Stimulated activated CD8-positive, alpha-beta memory T cell treated with anti-CD3 and anti-CD28 coated beads, Interleukin-4, amount 100 ng/mL, for 24 hours (primary cell): Measurements from ENCODE around the gene ATG13.
A peak's percentile ranks its signal among the peaks of the same experiment; 100 is the strongest.
"Not testable (repeated sequence)": the region's sequence is repeated elsewhere in the genome, so short reads cannot be mapped to it uniquely, and the experiment has no call there.

ENCODE experiments used
- DNase-seq: peaks from one replicate; pipeline ENCODE4 v3.0.0-alpha.2; 2020; ENCODE audit warnings: low read depth

The ATG13 gene

DNA sequence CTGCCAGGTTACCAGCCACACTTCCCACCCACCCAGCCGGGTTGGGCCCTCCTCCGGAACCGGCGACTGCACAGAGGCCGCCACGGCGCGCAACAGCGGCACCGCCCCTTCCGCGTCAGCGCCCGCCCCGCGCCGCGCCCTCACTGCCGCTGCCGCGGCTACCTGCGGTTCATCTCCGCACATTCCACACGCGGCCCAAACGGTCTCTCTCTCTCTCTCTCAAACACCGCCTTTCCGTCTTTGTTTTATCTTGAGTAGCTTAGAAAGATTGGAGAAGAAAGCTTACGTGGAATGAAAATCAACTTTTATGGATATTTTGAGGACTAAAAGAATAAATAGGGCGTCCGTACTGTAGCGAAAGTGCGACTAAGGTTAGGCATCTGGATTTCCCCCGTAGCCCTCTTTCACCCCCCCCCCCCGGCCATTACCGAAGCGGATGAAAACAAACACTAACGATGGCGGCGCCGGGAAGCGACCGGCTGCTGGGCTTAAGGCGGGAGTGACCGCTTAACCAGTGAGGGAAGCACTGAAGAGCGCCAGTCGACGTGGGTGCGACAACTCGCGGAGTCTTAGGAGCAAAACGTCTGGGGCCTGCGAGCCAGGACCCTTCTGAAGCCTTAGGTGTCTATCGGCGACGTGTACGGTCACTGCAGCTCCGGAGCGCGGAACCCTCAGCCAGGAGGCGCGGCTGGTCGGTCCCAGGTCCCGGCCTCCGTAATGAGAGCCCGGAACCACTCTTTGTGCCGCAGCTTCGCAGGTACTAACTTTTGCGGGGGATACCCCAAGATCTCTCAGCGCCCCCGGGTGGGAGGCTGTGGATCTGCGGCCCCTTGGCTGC lies at the start of gene ATG13, which contains the start of gene HARBI1:
Gene ATG13, plus strand, starts transcription at position 420 of the 838 bp plus-strand sequence. CDS start 26,739 bp downstream, outside the sequence.
Gene HARBI1, minus strand, starts transcription at position 94 of the 838 bp plus-strand sequence. CDS start 990 bp downstream, outside the sequence.
- peak; percentile 92 for DNase-seq

DNA sequence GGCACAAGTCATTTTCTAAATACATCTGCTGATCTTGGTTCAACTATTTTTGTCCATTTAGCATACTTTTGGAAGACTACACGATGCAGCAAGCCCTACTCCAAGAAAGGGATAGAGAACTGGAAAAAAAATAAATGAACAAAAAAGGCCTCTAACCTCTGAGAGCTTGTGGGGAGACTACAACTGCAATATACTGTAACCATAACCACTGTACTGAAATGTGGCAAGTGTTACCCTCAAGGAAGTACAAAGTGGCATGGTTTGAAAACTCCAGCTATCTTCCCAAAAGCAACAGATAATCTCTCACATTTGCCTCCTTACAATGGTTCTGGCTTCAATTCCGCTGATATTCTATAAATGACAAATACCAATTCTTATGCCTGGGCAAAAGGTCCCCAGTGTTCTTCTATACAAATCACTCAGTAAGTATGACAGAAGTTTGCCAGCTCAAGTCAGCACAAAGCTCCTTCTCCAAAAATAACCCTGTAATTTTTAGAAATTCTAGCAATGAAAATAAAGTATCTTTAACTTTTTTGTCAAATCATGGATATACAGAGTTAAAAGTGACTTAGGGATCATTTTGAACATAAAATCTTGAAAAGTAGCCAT lies 46.5 kb upstream of the ATG13 start:
- no peak for DNase-seq

DNA sequence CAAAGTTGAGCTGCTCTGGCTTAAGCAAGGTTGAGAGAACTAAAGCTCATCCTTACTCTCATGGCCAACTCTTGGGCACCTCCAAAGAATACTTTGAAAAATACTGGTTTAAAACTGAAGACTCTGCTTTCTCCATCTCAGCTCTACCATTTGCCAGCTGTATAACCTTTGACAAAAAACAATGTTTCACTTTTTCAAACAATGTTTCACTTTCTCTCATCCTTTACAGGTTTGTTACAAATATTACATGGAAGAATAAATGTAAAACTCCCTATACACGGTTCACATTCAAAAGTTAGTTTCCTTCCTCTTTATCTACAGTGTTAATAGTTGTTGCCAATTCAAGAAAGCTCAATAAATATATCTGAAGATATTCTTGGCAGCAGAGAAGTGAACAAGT lies 42.7 kb upstream of the ATG13 start:
- no peak for DNase-seq

DNA sequence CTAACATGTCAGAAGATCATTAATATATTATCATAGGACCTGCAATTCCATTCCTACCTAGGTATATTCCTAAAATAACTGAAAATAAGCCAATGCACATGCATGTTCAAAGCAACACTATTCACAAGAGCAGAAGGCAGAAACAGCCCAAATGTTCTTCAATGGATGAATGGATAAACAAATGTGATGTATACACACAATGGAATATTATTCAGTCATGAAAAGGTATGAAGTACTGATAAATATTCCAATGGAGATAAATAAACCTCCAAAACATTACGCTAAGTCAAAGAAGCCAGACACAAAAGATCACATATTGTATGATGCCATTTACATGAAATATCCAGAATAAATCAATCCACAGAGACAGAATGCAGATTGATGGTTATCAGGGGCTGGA lies 40.3 kb upstream of the ATG13 start:
- no peak for DNase-seq

DNA sequence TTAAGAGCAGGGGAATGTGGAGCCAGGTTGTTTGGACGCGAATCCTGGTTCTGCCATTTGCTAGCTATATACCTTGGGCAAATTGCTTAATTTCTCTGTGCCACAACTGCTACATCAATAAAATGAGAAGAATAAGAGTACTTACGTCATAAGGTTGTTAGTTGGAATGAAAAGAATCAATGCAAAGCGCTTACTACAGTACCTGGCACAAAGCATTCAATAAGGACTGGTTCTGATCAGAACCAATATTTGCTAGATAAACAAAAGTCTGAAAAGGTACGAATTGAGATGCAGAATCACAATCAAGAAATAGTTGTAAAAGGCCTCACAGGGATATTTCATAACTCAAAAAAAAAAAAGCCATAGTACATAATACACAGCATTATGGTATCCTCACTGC lies 34.8 kb upstream of the ATG13 start:
- DNase-seq = no peak

DNA sequence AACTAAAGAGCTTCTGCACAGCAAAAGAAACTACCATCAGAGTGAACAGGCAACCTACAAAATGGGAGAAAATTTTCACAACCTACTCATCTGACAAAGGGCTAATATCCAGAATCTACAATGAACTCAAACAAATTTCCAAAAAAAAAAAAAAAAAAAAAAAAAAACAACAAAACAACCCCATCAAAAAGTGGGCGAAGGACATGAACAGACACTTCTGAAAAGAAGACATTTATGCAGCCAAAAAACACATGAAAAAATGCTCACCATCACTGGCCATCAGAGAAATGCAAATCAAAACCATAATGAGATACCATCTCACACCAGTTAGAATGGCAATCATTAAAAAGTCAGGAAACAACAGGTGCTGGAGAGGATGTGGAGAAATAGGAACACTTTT lies 33.8 kb upstream of the ATG13 start:
- not testable (repeated sequence) for DNase-seq

DNA sequence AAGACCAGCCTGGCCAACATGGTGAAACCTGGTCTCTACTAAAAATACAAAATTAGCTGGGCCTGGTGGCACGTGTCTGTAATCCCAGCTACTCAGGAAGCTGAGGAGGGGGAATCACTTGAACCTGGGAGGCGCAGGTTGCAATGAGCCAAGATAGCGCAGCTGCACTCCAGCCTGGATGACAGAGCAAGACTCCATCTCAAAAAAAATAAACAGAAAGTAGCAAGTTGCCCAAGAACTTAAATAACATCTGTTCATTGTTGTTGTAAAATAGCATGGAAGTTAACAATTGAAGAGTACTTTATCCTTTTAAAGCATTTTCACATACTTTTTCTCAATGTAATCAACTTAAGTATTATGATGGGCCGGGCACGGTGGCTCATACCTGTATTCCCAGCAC lies 29.2 kb upstream of the ATG13 start:
- no peak for DNase-seq

DNA sequence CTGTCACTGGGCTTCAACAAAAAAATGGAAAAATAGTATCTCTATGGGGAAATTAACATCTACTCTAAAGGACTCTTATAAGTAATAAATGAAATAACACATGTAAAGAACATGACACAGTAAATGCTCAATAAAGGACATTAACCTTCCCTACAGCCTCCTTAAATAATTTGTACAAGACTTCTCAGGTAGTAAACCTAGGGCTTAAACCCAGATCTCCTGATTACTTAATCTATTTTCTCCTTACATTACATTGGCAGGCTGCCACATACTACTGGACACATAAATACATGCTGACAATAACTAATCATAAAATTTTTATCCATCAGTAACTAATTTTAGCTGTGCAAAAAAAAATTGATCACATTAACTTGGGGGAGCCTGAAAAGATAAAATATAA lies 28.4 kb upstream of the ATG13 start:
- no peak for DNase-seq

DNA sequence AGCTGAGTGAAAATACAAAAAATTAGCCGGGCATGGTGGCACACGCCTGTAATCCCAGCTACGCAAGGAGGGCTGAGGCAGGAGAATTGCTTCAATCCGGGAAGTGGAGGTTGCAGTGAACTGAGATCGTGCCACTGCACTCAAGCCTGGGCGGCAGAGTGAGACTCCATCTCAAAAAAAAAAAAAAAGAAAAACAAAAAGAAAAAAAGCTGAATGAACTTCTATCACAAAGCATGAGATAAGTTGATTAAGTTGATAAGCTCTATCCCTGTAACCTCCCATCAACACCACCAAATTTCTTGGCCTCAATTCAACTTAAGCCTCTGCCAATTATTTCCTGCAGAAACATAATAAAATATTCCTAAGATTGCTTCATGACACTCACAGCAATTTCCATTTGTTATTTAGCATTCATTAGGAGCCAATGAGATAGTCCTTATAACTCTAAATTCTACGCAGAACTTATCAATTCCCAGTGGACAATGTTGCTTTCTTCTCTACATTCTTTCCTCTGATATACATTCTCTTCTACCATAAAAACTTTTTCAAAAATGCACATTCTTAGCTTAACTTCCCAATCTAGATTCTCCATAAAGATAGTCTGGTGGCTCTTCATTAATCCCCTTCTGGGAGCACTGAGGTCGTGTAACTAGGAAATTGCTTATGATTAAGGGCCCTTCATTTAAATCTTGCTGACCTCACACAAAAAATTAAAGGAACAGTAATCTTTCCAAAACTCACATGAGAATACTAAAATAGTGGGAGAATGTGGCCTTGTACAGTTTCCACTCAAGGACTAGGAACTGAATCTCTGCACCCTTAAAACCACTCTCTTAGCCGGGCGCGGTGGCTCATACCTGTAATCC lies 26.4 kb upstream of the ATG13 start:
- no peak for DNase-seq

DNA sequence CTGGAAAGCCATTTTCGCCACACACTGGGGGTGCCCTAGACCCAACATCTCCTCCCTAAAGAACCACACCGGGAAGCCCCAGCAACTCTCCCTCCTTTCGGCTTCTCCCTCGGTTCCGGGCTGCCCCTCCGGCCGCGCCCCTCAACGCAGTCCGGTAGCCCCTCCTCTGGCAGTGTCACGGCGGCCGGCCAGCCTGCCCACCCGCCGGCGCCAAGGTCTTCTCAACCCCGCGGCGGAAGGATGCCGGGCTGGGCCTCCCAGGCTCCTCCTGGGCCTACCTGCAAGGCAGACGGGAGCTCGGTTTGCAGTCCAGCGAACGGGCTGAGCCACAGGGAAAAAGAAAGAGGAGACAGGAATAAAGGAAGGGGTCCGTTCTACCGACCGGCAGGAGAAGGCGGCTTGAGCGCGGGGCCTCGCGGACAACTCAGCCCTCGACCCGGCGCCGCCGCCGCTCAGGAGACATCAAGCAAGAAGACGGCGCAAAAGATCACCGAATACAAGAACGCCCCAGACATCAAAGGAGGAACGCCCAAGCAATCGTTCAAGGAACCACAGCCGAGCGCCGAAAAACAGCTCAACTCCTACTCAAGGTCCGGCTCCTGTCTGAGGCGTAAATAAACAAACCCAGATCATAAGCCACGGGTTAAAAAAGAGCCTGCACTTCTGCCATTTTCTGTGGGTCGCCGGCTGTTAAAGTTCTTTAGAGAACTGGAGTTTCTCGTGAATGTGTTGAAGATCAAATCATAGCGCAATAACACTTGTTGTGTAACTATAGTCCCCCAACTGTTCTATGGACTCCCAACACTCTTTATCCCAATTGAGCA lies 23.6 kb upstream of the ATG13 start, which contains the start of gene AMBRA1:
Gene AMBRA1, minus strand, starts transcription at position 474 of the 824 bp plus-strand sequence. CDS start 45,643 bp downstream, outside the sequence.
- DNase-seq = peak; percentile 74

DNA sequence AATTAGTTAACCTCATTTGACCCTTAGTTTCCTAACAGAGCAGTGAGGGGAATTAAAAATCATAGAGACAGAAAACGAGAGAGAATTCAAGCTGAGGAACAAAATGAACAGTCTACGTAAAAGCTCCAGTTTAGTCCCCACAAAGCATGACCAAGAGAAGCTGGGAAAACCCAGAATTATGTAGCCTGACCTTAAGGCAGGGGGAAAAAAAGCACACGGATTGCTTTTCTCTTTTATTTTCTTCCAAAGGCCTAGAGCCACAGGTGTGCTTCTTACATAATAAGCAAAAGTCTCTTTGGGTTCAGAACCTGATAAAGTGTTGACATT lies 23.0 kb upstream of the ATG13 start:
- DNase-seq = no peak

DNA sequence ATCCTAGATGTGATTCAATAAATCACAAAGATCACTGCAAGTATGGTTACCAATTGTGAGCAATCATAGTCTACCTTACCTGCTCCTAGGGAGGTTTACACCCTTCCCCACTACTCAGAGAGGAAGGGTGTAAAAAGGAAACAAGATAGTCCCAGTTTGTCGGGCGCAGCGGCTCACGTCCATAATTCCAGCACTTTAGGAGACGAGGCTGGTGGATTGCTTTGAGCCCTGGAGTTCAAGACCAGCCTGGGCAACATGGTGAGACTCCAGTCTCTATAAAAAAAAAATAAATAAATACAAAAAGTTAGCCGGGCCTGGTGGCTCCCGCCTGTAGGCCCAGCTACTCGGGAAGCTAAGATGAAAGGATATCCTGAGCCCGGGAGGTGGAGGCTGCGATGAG lies 22.6 kb upstream of the ATG13 start:
- no peak for DNase-seq

DNA sequence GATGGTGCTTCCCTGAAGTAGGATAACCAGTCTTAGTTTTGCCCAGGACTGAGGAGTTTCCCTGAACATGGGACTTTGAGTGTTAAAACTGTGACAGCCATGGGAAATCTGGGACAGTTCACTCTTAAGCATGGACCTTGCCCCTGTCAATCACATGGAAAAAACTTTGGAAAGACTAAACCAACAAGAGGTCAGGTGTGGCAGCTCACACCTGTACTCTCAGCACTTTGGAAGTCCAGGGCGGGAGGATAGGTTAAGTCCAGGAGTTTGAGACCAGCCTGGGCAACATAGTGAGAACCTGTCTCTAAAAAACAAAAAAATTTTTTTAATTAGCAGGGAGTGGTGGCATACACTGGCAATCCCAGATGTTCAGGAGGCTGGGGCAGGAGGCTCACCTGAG lies 20.2 kb upstream of the ATG13 start:
- DNase-seq = no peak

DNA sequence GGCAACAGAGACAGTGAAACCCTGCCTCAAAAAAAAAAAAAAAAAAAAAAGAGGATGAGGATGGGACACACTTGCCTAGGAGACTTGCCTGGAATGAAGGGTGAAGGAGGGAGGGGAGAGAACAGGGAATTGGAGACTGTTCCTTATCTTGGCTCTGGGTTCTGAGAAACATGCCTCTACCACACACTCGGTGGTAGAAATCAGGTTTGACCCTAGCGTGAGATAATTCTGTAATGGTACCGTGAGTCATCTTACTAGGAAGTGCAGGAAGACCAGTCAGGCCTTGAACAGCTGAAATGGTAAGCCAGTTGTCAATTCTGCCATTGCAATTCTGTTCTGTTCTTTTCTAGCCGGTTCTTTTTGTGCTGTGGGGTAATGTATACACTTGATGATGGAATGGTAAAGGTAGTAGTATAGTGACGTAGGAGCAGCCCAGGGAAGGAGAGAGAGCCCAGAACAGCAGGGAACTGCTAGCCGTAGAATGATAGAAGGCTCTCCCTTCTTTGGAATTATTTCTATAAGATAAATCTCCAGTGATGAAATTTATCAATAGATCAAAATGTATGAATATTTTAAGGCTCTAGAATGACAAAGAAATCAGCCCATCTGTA lies 19.6 kb upstream of the ATG13 start:
- no peak for DNase-seq

DNA sequence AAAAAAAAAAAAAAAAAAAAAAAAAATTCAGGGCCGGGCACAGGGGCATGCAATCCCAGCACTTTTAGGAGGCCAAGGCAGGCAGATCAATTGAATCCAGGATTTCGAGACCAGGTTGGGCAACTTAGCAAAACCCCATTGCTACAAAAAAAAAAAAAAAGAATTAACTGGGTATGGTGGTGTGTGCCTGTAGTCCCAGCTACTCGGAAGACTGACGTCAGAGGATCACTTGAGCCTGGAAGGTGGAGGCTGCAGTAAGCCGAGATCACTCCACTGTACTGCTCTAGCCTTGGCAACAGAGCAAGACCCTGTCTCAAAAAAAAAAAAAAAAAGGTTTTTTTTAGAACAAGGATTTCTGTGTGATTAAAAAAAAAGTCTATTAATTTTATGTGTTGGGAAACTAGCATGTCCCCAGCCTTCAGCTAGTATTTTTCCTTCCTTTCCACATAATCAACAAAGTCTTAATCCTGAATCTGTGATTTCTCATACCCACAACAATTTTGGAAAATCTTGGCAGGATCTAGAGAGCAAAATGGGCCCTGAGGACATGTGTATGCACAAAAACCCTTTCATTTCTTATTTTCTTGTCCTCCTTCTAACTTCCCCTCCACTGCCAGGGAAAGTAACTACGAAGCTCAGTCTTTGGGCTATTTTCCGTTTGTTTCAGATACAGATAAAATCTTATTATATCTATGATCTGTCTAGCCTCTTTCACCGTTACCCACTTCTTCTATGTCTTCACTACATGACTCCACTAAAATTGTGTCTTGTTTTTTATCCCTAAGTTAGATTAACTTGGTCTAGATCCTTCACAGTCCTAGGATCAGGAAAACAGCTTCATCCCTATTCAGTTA lies 17.8 kb upstream of the ATG13 start:
- no peak for DNase-seq

DNA sequence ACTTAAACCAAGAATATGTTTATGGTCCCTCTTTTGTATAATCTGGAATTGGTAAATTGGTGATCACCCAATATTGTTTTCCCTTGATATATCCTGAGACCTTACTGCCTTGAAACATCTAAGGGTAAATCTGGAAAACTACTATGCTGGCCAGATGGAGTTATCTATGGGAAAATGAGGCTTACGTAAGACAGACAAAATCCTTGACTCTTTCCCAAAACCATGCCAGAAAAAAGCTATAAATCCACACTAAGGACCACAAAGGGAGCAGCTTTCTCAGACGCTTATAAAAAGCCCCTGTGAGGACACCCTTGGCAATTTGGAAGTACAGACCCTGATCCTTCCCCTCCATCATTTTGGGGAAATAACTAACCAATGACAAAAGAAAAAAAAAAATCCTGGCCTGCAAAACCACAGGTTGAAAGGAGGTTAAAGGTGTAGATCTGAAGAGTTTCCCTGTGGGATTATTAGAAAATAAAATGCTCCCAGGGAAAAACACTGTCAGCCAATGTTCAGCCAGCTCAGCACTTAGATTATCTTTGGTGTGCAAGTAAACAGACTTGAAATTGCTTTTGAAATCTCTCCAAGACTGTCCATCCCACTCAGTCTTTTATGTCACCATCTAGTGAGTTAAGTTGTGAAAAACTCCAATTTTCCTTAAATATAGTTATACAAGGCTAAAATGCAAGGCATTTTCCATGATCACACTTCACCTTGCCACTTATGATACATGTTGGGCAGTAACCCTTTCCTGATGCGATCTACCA lies 17.0 kb upstream of the ATG13 start:
- no peak for DNase-seq

DNA sequence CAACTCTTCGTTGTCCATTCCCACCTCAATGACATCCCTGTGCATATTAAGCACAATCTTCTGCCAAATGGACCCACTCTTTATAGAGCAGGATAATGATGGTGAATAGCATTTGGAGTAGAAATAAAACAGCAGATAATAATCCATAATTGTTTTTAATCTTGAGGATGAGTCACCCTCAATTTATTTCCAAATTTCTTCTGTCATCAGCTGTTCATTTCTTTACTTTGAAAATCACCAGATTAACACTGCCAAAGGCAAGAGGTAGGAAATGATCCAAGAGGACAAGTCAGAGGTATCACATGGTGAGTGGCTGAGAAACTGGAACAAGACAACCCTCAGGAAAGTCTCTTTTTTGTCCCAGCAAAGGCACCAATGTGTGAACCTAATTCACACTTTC lies 16.2 kb upstream of the ATG13 start:
- no peak for DNase-seq

DNA sequence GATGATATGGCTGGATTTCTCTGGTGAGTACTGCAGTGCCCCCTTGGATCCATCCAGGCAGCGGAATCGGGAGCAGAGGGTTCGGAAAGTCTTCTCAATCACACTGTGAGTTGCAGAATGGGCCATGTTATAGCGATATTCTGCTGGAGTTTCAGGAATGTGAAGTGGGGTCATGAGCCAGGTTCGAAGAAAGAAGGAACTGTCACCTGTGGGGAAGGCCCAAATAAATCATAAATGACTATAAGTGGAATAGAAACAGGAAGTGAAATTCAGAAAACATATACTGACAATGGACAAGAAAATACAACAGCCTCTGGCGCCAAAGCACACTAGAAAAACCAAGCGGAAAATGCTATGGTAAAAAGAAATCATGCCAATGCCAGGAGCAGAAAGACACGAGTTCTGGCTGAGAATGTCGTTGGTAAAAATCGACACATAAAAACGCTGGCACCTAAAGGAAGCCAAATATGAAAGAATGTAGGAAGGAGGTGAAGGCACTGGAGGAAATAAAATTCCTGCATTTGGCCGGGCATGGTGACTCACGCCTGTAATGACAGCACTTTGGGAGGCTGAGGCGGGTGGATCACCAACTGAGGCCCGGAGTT lies 13.5 kb upstream of the ATG13 start:
- DNase-seq = no peak

DNA sequence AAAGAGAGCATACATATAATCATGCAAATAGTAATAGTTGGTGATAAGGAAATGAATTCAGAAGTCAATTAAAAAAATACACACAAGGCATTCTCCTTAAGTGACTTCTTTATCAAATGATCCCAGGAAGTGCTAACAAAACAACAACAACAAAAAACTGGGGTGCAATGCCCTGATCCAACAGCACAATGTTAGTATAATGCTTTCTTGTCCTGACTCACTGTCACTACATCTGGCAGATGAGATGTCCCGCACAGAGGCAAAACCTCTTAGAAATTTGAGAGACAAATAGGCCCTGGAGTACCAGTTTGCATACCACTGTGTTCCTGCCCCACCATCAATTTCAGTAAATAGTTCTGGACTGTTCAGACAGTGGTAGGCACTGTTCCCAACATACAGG lies 12.6 kb upstream of the ATG13 start:
- no peak for DNase-seq
